Heart right ventricle (tissue), 16 donors: ENCODE results near the gene KIR3DL2. TPM values are rescaled to one million over a fixed set of nuclear protein-coding genes. Genes with fewer than 3 reads are reported as not detected.
"Not testable (repeated sequence)": the region's sequence is repeated elsewhere in the genome, so short reads cannot be mapped to it uniquely, and the experiment has no call there.

ENCODE experiments used
- ATAC-seq, 8 donors: fragments of 200-7000 bp; cut with Tn5 transposase; one replicate each; pipeline ENCODE4 v1.9.1; 2020; ENCODE audit warnings: mild to moderate bottlenecking in 8 of 8, moderate library complexity in 8 of 8, moderate number of reproducible peaks in 1 of 8
- DNase-seq, 2 donors: peaks; one replicate each; pipeline ENCODE4 v3.0.0-alpha.2; 2020
- H3K27ac ChIP-seq, 10 donors: fragments of 200-600 bp; sonication (generic) in 2 of 10; one replicate each; pipeline versions ENCODE4 v1.5.0 to v1.8.0; 2020 to 2022; ENCODE audit warnings: mild to moderate bottlenecking in 3 of 10
- H3K27me3 ChIP-seq, 7 donors: fragments of 200-600 bp; one replicate each; pipeline ENCODE4 v1.8.0; 2021 to 2022; ENCODE audit warnings: mild to moderate bottlenecking in 2 of 7
- H3K36me3 ChIP-seq, 9 donors: fragments of 200-600 bp; sonication (generic) in 1 of 9; one replicate each; pipeline versions ENCODE4 v1.5.0 to v1.8.0; 2020 to 2022; ENCODE audit warnings: mild to moderate bottlenecking in 2 of 9
- H3K4me1 ChIP-seq, 9 donors: fragments of 200-600 bp; sonication (generic) in 1 of 9; one replicate each; pipeline versions ENCODE4 v1.5.0 to v1.8.0; 2020 to 2022; ENCODE audit warnings: mild to moderate bottlenecking in 4 of 9
- H3K4me3 ChIP-seq, 10 donors: fragments of 200-600 bp; sonication (generic) in 2 of 10; one replicate each; pipeline versions ENCODE4 v1.5.0 to v1.8.0; 2020 to 2022; ENCODE audit warnings: mild to moderate bottlenecking in 7 of 10, moderate library complexity in 2 of 10
- H3K9me3 ChIP-seq, 11 donors: fragments of 200-600 bp in 10 of 11; sonication (generic) in 2 of 11; one replicate each; pipeline versions ENCODE4 v1.5.0 to v1.8.0; 2013 to 2022; ENCODE audit warnings: mild to moderate bottlenecking in 2 of 11, control low read depth in 1 of 11, moderate library complexity in 1 of 11
- CTCF ChIP-seq, 9 donors: fragments of 200-600 bp; sonication (generic) in 2 of 9; IDR thresholded peaks; one replicate each; pipeline versions ENCODE4 v1.5.0 to v1.8.0; 2021 to 2022; ENCODE audit warnings: antibody characterized with exemption in 9 of 9, mild to moderate bottlenecking in 5 of 9, moderate library complexity in 1 of 9
- WGBS, 2 donors: extraction: QIAGEN DNeasy Blood & Tissue Kit; methylation state at CpG; one replicate each; pipeline ENCODE4 v1.1.7; 2013; ENCODE audit warnings: inconsistent platforms in 1 of 2; 5-methylcytosine and 5-hydroxymethylcytosine counted together
- intact Hi-C, 10 donors: fragments of 100-400 bp; cut with DNase I; formaldehyde crosslinking; loops; one replicate each; pipeline versions ENCODE4 v1.11.1 to v1.14.2; 2022
- polyA plus RNA-seq, 2 donors: library from polyadenylated mRNA; stranded (reverse); fragments of 200-250 nt; gene quantifications; one replicate each; pipeline ENCODE4 v1.2.3, GENCODE V29; 2013
- total RNA-seq, 10 donors: library from RNA; stranded (reverse); fragmentation: NEBNext Ultra II Directional in 3 of 10; extraction: Animal tissue kit (Norgen Biotek cat#: 25700) in 3 of 10; gene quantifications; one replicate each; pipeline versions ENCODE4 v1.2.1 to v1.2.4, GENCODE V29; 2021 to 2023
- donor health status: Arrhythmogenic right ventricular cardiomyopathy.
- donor health status: ischemic (EF 13 %, LVEDD 7.1; RV severe dilation, severe dysfunction).
- donor health status: healthy with polysubstance abuse.
- donor health status: DM: no; HTN: yes; CAD: no.
- donor health status: DM: no; HTN: no; CAD: no.
- donor health status: ischemic (EF 25% LVEDD 6.9; RV normal size, moderate dysfunction).
- donor health status: ischemic (EF 25% LVEDD 5.7; RV mildly dilated, moderate dysfunction).
- donor health status: healthy.
- donor health status: DM: yes; HTN: yes; CAD: no.
- donor health status: Ischemic cardiomyopathy.
- donor health status: ischemic (EF 35%, LVEDD 5.7; RV mildly dilated, moderate dysfunction).
- donor health status: nonischemic (EF 11% LVEDD 7.7; RV severe dilation, severe dysfunction).
- donor health status: DM: yes; HTN: yes; CAD: no.
- donor health status: PGD.
- donor health status: ischemic (EF 29% LVEDD 5.4; RV normal size, mild dysfunction).
- donor health status: nonischemic (EF 23%, LVEDD 6.1; RV moderate dilation, normal function).

KIR3DL2 gene
- total and polyA plus RNA-seq, 12 donors = 0.95 TPM; not detected in 11

GRCh38 chr19:54889566-54889965 is 39.3 kb downstream of the KIR3DL2 start:
- ATAC-seq = no peak
- intact Hi-C loops = no loop called here

DNA sequence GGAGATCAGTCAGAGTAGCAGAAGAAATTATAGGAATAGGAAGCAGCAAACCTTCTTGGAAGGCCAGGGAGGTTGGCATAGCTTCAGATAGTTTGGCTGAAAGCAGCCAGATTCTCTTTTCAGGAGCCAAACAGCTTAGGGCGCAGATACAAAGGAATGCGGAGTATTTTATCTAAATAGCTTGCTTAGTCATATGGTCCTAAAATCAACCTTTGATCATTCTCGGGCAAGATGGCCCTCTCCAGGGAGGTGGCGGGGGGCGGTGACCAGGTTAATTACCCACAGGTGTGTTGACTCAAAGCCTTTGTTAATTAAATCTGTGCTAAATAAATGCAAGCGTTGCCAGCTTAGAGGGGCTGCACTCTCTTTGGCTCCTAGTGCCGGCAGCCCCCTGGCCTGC is 43.2 kb downstream of the KIR3DL2 start:
- no peak overlapping the region for H3K4me3 ChIP-seq
- DNase-seq = no peak
- TF ChIP-seq CTCF (IDR thresholded peaks at IDR 0.05) = no peak
- H3K27me3 ChIP-seq = peaks cover 0 to 10% (median 0%) of the 10 kb centered on the region in 7 donors
- intact Hi-C loops = no loop called here
- peaks cover 0 to 12% (median 0%) of the 10 kb centered on the region in 9 donors for H3K36me3 ChIP-seq
- 31 to 33% methylated on average over 7 of the region's 7 CpGs for WGBS, 2 donors
- no peak for ATAC-seq
- no peaks in the 10 kb centered on the region for H3K9me3 ChIP-seq
- H3K4me1 ChIP-seq = no peaks in the 10 kb centered on the region
- no peak overlapping the region for H3K27ac ChIP-seq

More at GRCh38 chr19:54889566-54889965, 39.3 kb downstream of the KIR3DL2 start:
- no peak overlapping the region for H3K4me3 ChIP-seq
- TF ChIP-seq CTCF (IDR thresholded peaks at IDR 0.05) = no peak
- H3K4me1 ChIP-seq = no peaks in the 10 kb centered on the region
- H3K27me3 ChIP-seq = peaks cover 0 to 26% (median 11%) of the 10 kb centered on the region in 7 donors
- DNase-seq = no peak
- 83 to 84% methylated on average over 11 of the region's 11 CpGs for WGBS, 2 donors
- H3K9me3 ChIP-seq = no peaks in the 10 kb centered on the region
- H3K27ac ChIP-seq = no peak overlapping the region
- H3K36me3 ChIP-seq = peaks cover 0 to 18% (median 0%) of the 10 kb centered on the region in 9 donors

DNA sequence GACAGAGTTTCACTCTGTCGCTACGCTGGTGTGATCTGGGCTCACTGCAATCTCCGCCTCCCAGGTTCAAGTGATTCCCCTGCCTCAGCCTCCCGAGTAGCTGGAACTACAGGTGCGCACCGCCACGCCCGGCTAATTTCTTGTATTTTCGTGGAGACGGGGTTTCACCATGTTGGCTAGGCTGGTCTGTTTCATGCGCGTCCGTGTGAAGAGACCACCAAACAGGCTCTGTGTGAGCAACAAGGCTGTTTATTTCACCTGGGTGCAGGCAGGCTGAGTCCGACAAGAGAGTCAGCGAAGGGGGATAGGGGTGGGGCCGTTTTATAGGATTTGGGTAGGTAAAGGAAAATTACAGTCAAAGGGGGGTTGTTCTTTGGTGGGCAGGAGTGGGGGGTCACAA is 43.9 kb downstream of the KIR3DL2 start:
- H3K4me3 ChIP-seq, H3K4me1 ChIP-seq, ATAC-seq, H3K9me3 ChIP-seq, DNase-seq, H3K27me3 ChIP-seq, H3K27ac ChIP-seq, H3K36me3 ChIP-seq, intact Hi-C loops: not testable (repeated sequence)
- WGBS, 2 donors = 83 to 88% methylated on average over 16 of the region's 16 CpGs

- TF ChIP-seq CTCF (IDR thresholded peaks at IDR 0.05) = no peak
- no peak for DNase-seq
- WGBS, 2 donors = 66 to 76% methylated on average over 2 of the region's 2 CpGs
- Histone ChIP-seq H3K36me3 (no peaks in the 10 kb centered on the region), H3K9me3 (no peaks in the 10 kb centered on the region), H3K4me3 (no peak overlapping the region), H3K4me1 (no peaks in the 10 kb centered on the region), H3K27me3 (peaks cover 0 to 19% (median 10%) of the 10 kb centered on the region in 7 donors), H3K27ac (no peak overlapping the region)
- no peak for ATAC-seq
- intact Hi-C loops = no loop called here
Measured at GRCh38 chr19:54896036-54896435, 45.8 kb downstream of the KIR3DL2 start.

DNA sequence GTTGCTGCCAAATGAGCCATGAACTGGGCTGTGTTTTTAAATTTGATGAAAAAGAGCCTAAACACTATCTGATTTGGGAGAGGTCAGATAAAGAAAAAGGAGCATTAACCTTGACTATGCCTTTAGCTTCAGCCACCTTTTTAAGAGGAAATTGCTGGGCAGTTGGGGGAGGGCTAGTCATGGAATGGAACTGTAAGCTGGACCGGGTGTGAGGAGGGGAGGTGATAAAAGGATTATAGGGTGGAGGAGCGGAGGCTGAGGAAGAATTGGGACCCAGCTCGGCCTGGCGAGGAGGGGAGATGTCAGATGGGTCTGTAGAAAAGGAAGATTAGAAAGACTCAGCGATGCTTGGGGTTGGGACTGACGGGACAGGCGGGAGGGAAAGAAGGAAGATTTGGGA is 48.4 kb downstream of the KIR3DL2 start:
- ATAC-seq, DNase-seq, H3K4me3 ChIP-seq, H3K27ac ChIP-seq, intact Hi-C loops, H3K9me3 ChIP-seq, H3K4me1 ChIP-seq, H3K36me3 ChIP-seq: not testable (repeated sequence)
- WGBS, 2 donors = 38 to 53% methylated on average over 7 of the region's 7 CpGs
- peaks cover 0 to 15% (median 10%) of the 10 kb centered on the region in 7 donors for H3K27me3 ChIP-seq

- 86 to 93% methylated on average over 9 of the region's 9 CpGs for WGBS, 2 donors
- H3K36me3 ChIP-seq, H3K4me1 ChIP-seq, H3K27ac ChIP-seq, H3K4me3 ChIP-seq, ATAC-seq, DNase-seq, intact Hi-C loops, H3K9me3 ChIP-seq: not testable (repeated sequence)
- H3K27me3 ChIP-seq = peaks cover 0 to 19% (median 9%) of the 10 kb centered on the region in 7 donors
Measured at GRCh38 chr19:54899646-54900045, 49.4 kb downstream of the KIR3DL2 start.

GRCh38 chr19:54901153-54901552 is 50.9 kb downstream of the KIR3DL2 start:
- intact Hi-C loops, ATAC-seq, H3K4me1 ChIP-seq, H3K36me3 ChIP-seq, H3K9me3 ChIP-seq, H3K27ac ChIP-seq, DNase-seq, H3K4me3 ChIP-seq: not testable (repeated sequence)
- 83 to 89% methylated on average over 8 of the region's 8 CpGs for WGBS, 2 donors
- H3K27me3 ChIP-seq = peaks cover 0 to 27% (median 16%) of the 10 kb centered on the region in 7 donors
